Activated CD4-positive, alpha-beta memory T cell treated with anti-CD3 and anti-CD28 coated beads for 36 hours (primary cell): ENCODE measurements around the gene DCAF7. TPM values are rescaled to one million over a fixed set of nuclear protein-coding genes. Genes with fewer than 3 reads are reported as not detected.

Experiments
- CTCF ChIA-PET: fragments of 350-600 bp; sonication (Branson Sonifier 250); formaldehyde crosslinking; loops from one replicate; lab custom pipeline; 2021; ENCODE audit warnings: antibody characterized with exemption, inconsistent platforms; lab: Charles Lee
- POLR2A ChIA-PET: fragments of 350-600 bp; sonication (Branson Sonifier 250); formaldehyde crosslinking; loops from one replicate; lab custom pipeline; 2021; ENCODE audit warnings: antibody characterized with exemption; lab: Charles Lee
- DNase-seq: peaks from one replicate; pipeline ENCODE4 v3.0.0-alpha.2; 2020
- H3K27ac Mint-ChIP-seq: one replicate; pipeline ENCODE4 v1.8.0; 2021; ENCODE audit warnings: mixed read lengths
- H3K27me3 Mint-ChIP-seq: one replicate; pipeline ENCODE4 v1.8.0; 2021; ENCODE audit warnings: mixed read lengths
- H3K36me3 Mint-ChIP-seq: one replicate; pipeline ENCODE4 v1.8.0; 2021; ENCODE audit warnings: mixed read lengths
- H3K4me1 Mint-ChIP-seq: one replicate; pipeline ENCODE4 v1.8.0; 2021; ENCODE audit warnings: low read depth, mixed read lengths
- H3K4me3 Mint-ChIP-seq: one replicate; pipeline ENCODE4 v1.8.0; 2021; ENCODE audit warnings: mild to moderate bottlenecking, mixed read lengths
- H3K9me3 Mint-ChIP-seq: one replicate; pipeline ENCODE4 v1.8.0; 2021; ENCODE audit warnings: mixed read lengths
- intact Hi-C: fragments of 100-400 bp; cut with micrococcal nuclease; formaldehyde crosslinking; loops from one replicate; pipeline ENCODE4 v1.15.1; 2023
- total RNA-seq, 2 experiments: library from RNA; stranded (reverse); gene quantifications; one replicate each; pipeline ENCODE4 v1.2.3, GENCODE V29; 2021

Gene DCAF7
- total RNA-seq, 2 experiments from 2014 or later = 118 to 119 TPM

DNA sequence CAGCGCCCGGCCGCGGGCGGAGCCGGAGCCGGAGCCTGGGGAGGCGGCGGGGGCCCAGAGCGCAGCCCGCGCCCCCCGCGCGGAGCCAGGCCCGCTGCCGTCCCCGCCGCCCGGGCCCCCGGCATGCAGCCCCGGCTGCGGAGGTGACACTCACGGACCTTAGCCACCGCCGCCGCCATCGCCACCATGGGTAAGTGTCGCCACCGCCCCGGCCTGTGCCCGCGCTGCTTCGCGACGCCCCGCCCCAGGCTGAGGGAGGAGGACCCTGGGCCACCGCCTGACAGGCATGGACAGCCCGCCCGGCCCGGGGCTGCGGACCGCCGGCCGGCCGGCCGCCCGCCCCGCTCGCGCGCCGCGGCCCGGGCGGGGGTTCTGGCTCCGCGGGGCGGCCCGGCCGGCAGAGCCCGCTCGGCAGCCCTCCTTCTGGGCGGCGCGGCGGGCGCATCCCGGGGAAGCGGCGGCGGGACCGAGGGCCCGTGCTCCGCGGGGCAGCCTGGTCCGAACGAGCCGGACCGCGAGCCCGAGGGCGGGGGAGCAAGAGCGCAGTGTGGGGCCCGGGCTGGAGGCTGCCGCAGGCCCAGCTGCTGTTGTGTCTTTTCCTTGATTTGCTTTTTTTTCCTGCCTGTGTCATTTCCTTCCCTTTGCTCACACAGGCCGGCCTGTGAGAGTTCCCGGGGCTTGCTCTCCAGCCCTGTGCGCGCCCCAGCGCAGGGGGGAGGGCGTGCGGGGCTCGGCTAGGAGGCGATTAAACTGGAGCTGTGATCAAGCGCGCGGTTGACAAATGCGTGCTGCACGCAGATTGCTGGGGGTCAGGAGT is 72.5 kb downstream of the DCAF7 start:
- Mint-ChIP-seq H3K4me1 (peaks cover 38% of the 10 kb centered on the region), H3K9me3 (no peaks in the 10 kb centered on the region), H3K4me3 (peak overlapping the region; percentile 99), H3K27me3 (no peaks in the 10 kb centered on the region), H3K36me3 (peaks cover 2% of the 10 kb centered on the region), H3K27ac (peak overlapping the region; percentile 84)
- CTCF ChIA-PET = interaction anchor here (0.8 to 5.0 kb wide), 12 partner anchors 11 to 226 kb away, joined by 3 to 52 read pairs (median 4); partner anchors contain the start of genes ACE, CCDC47, DDX42 and TACO1
- DNase-seq = peak; percentile 74
- intact Hi-C loops = loop anchor here (1.0 to 10.0 kb wide), 8 partner anchors 11 to 658 kb away; partner anchors contain the start of genes DCAF7, DDX42, FTSJ3 and PSMC5
- POLR2A ChIA-PET = interaction anchor here (0.8 to 2.8 kb wide), 15 partner anchors 11 to 203 kb away, joined by 3 to 16 read pairs (median 4); partner anchors contain the start of genes CCDC47, DCAF7 and TACO1

DNA sequence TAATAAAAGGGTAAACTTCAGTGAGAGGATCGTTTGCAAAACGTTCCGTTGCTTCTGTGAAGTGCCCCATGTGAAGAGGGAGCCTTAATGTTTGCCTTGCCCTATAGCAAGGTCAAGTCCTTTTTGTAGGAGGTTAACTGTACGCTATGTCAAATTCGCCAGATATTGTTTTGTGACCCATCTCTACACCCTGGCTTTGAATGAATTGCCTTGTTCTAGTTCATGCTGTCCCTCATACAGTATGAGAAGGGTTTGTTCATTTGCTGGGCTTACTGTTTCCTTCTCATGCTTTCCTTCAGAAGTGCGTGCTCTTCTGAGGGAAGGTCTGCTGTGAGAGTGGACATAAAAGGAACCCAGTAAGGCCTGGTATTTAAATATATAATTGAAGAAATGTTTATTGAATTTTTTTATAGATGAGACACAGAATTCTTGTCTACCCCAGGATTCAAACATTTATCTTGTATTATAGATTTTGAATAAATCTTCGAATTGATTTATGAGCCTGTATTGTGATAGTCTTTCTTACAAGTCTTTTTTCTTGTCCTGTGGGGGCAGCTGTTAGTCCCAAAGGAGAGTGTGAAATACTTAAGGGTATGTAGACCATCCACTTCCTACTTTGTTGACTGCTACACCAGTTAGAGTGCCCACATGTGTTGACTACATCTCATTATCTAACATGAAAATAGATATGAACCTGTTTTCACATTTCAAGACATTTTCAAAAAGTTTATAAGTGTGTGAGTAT is 73.7 kb downstream of the DCAF7 start:
- ChIA-PET POLR2A (interaction anchor here (2.8 kb wide), 1 partner anchor 12 kb away, joined by 16 read pairs; no protein-coding TSS in a partner anchor), CTCF (interaction anchor here (1.1 to 5.0 kb wide), 4 partner anchors 12 to 199 kb away, joined by 5 to 52 read pairs (median 8); no protein-coding TSS in a partner anchor)
- Mint-ChIP-seq H3K4me1 (peaks cover 38% of the 10 kb centered on the region), H3K27ac (peak overlapping the region; percentile 84), H3K27me3 (no peaks in the 10 kb centered on the region), H3K4me3 (peak overlapping the region; percentile 99), H3K36me3 (peaks cover 2% of the 10 kb centered on the region), H3K9me3 (no peaks in the 10 kb centered on the region)
- intact Hi-C loops = loop anchor here (5.0 to 10.0 kb wide), 2 partner anchors 203 to 659 kb away; partner anchors contain the start of genes FTSJ3, PSMC5 and TANC2
- no peak for DNase-seq

DNA sequence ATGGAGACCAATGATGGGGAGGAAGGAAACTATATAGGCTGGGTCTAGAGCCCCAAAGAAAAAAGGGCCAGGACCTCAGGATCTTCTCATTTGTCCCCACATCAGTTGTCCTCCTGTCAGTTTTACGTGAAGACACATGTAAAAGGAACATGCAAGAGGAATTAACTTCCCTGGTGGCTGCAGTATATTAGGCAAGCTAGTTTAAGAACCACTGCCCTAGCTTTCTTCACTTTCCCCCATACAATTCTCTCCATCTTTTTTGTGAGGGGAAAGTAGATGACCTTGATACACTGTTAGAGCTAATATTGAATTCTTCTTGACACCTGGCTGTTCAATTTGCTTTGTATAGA is 74.2 kb downstream of the DCAF7 start:
- no peak overlapping the region for H3K4me3 Mint-ChIP-seq
- intact Hi-C loops = loop anchor here (5.0 to 10.0 kb wide), 2 partner anchors 203 to 660 kb away; partner anchors contain the start of genes FTSJ3, PSMC5 and TANC2
- no peak overlapping the region for H3K27ac Mint-ChIP-seq

DNA sequence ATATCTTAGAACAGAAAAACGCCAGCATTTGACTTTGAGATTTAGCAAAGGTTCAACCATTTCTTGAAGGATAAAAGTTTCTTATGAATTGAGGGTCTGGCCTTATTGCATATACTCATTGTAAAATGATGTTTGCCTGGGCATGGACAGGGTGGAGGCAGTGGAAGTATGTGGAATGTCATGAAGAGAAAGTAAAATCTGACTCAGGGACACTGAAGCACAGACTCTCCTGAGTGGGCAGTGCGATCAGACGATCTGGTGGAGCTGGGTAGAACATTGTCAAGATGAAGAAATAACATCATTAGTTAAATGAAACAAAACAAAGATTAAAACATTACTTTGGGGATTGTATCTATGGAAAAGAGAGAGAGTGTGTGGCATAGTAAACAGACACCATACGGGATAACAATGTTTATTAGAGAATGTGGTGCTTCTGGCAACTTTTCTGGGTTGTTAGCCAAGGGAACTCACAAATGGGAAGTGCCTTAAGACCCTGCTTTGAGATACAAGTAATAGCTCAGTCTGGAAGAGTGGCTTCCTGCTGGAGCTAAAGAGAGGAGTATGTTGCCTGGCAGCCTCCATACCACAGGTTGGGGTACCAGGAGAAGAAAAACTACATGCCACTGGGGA is 76.4 kb downstream of the DCAF7 start:
- ChIA-PET CTCF (interaction anchor here (0.6 to 2.2 kb wide), 7 partner anchors 10 to 220 kb away, joined by 3 to 9 read pairs (median 3); no protein-coding TSS in a partner anchor), POLR2A (interaction anchor here (0.6 to 0.8 kb wide), 3 partner anchors 72 to 149 kb away, joined by 3 to 4 read pairs (median 3); no protein-coding TSS in a partner anchor)
- Mint-ChIP-seq H3K36me3 (peaks cover 2% of the 10 kb centered on the region), H3K4me1 (peaks cover 37% of the 10 kb centered on the region), H3K9me3 (no peaks in the 10 kb centered on the region), H3K27ac (no peak overlapping the region), H3K4me3 (no peak overlapping the region), H3K27me3 (no peaks in the 10 kb centered on the region)
- intact Hi-C loops = loop anchor here (10.0 kb wide), 1 partner anchor 662 kb away; the partner anchor contains the start of gene TANC2
- DNase-seq = no peak

More for the DNA sequence above, 74.2 kb downstream of the DCAF7 start:
- no peak for DNase-seq
- ChIA-PET CTCF (interaction anchor here (1.0 to 2.2 kb wide), 4 partner anchors 13 to 199 kb away, joined by 3 to 9 read pairs (median 6); no protein-coding TSS in a partner anchor), POLR2A (interaction anchor here (1.2 kb wide), 1 partner anchor 15 kb away, joined by 3 read pairs; no protein-coding TSS in a partner anchor)
- H3K9me3 Mint-ChIP-seq = no peaks in the 10 kb centered on the region
- no peaks in the 10 kb centered on the region for H3K27me3 Mint-ChIP-seq
- peaks cover 38% of the 10 kb centered on the region for H3K4me1 Mint-ChIP-seq
- H3K36me3 Mint-ChIP-seq = peaks cover 2% of the 10 kb centered on the region

DNA sequence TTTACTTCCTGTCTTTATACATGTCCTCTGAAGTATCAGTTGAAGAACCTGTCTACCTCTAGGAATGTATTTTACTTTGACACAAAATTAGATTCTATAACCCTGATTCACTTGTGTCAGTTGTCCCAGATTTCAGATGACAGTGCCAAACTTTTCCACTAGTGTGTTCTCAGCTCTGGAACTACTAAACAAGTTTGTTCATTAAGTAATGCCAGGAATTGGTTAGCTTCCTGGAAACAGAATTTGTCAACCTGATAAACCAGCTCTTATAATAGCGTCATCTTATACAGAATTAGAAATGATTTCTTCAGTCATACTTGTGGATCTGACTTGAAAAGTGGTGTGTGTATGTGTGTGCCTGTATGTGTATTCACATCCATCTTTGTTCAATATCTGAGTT is 79.3 kb downstream of the DCAF7 start:
- Mint-ChIP-seq H3K9me3 (no peaks in the 10 kb centered on the region), H3K4me3 (no peak overlapping the region), H3K27ac (no peak overlapping the region), H3K4me1 (peaks cover 36% of the 10 kb centered on the region), H3K36me3 (no peaks in the 10 kb centered on the region), H3K27me3 (no peaks in the 10 kb centered on the region)
- intact Hi-C loops = loop anchor here (10.0 kb wide), 1 partner anchor 665 kb away; the partner anchor contains the start of gene TANC2
- DNase-seq = no peak
- CTCF ChIA-PET = interaction anchor here (0.6 to 1.2 kb wide), 4 partner anchors 18 to 204 kb away, joined by 3 read pairs; no protein-coding TSS in a partner anchor
- POLR2A ChIA-PET = no interaction called here

DNA sequence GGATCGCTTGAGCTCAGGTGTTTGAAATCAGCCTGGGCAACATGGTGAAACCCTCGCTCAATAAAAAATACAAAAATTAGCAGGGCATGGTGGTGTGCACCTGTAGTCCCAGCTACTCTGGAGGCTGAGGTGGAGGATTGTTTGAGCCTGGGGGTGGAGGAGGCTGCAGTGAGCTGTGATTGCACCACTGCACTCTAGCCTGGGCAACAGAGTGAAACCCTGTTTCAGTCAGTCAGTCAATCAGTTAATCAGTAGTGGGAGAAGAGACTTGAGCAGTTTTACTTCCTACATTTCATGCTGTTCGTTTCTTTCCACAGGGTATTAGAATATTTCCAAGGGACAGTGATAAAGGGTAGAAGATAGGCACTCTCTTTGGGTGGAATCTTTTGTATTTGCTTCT is 80.8 kb downstream of the DCAF7 start:
- no peak overlapping the region for H3K4me3 Mint-ChIP-seq
- intact Hi-C loops = no loop called here
- ChIA-PET CTCF (interaction anchor here (1.2 kb wide), 1 partner anchor 206 kb away, joined by 3 read pairs; no protein-coding TSS in a partner anchor), POLR2A (interaction anchor here (0.6 kb wide), 1 partner anchor 226 kb away, joined by 4 read pairs; no protein-coding TSS in a partner anchor)
- no peaks in the 10 kb centered on the region for H3K9me3 Mint-ChIP-seq
- DNase-seq = no peak
- peaks cover 23% of the 10 kb centered on the region for H3K4me1 Mint-ChIP-seq
- no peaks in the 10 kb centered on the region for H3K27me3 Mint-ChIP-seq
- H3K27ac Mint-ChIP-seq = no peak overlapping the region
- peaks cover 4% of the 10 kb centered on the region for H3K36me3 Mint-ChIP-seq

DNA sequence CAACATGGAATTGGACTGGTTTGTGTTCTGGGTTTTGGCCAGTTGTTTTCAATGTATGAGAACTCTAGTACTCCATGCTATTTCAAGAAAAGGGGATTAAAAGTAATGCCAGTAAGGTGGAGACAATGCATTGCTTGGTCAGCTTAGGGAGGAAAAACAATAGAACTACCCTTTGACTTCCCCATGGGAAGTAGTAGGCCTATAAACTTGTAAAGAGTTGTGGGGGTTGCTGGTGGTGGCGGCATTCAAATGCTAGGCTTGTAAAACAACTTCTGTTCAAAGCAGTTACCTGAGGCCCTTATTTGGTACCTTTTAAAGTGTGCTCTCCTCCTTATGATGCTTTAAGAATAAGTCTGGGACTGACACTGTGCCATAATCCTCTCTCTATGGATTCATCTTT is 81.3 kb downstream of the DCAF7 start:
- Mint-ChIP-seq H3K36me3 (peaks cover 8% of the 10 kb centered on the region), H3K27ac (no peak overlapping the region), H3K27me3 (no peaks in the 10 kb centered on the region), H3K4me1 (peaks cover 18% of the 10 kb centered on the region), H3K4me3 (no peak overlapping the region), H3K9me3 (no peaks in the 10 kb centered on the region)
- POLR2A ChIA-PET = no interaction called here
- CTCF ChIA-PET = no interaction called here
- intact Hi-C loops = no loop called here
- DNase-seq = no peak

DNA sequence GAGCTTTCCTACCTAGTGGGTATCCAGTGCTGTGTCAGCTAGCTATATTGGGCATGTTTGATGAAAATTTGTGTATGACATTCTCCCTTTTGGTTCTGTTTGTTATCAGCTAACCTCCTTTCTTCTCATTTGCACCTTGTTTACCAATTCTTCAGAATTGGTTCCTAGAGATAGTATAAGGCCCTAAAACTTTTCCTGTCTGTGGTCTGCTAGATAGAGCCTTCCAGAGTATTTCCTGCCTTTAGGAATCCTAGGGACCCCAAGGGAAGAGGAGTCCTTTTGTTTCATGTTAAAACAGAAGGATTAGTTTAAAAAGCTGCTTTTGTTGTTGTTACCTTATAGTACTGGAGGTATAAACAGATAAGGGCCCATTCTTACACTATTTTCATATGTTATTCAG is 83.5 kb downstream of the DCAF7 start:
- ChIA-PET POLR2A (interaction anchor here (0.7 kb wide), 1 partner anchor 226 kb away, joined by 5 read pairs; no protein-coding TSS in a partner anchor), CTCF (interaction anchor here (0.9 to 3.7 kb wide), 3 partner anchors 22 to 208 kb away, joined by 3 to 12 read pairs (median 11); no protein-coding TSS in a partner anchor)
- Mint-ChIP-seq H3K27me3 (no peaks in the 10 kb centered on the region), H3K27ac (peak overlapping the region; percentile 21), H3K4me1 (peaks cover 18% of the 10 kb centered on the region), H3K4me3 (no peak overlapping the region), H3K36me3 (peaks cover 9% of the 10 kb centered on the region), H3K9me3 (no peaks in the 10 kb centered on the region)
- no peak for DNase-seq
- intact Hi-C loops = no loop called here

DNA sequence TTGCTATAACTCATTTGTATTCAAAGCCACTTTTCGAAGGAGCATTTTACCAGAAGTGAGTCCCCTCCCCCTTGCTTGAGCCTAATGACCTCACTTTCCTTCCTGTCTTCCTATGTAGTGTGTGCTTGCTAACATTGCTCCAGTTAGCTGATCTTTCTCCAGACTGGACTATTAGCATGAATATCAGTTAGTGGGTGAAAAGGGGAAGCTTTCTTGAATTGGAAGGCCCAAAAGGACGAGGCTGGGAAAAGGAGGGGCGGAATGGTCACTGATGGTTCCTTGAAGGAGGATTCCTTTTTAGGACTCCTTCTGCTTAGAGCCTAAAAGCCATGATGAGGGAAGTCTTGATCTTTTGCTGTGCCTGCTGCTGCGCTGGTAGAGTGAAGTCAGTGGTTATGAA is 83.9 kb downstream of the DCAF7 start:
- H3K27me3 Mint-ChIP-seq = no peaks in the 10 kb centered on the region
- CTCF ChIA-PET = interaction anchor here (0.6 to 3.7 kb wide), 4 partner anchors 22 to 208 kb away, joined by 3 to 12 read pairs (median 7); no protein-coding TSS in a partner anchor
- DNase-seq = no peak
- H3K4me1 Mint-ChIP-seq = peaks cover 22% of the 10 kb centered on the region
- no peaks in the 10 kb centered on the region for H3K9me3 Mint-ChIP-seq
- POLR2A ChIA-PET = no interaction called here
- intact Hi-C loops = no loop called here
- H3K4me3 Mint-ChIP-seq = no peak overlapping the region
- no peak overlapping the region for H3K27ac Mint-ChIP-seq
- H3K36me3 Mint-ChIP-seq = peaks cover 9% of the 10 kb centered on the region

DNA sequence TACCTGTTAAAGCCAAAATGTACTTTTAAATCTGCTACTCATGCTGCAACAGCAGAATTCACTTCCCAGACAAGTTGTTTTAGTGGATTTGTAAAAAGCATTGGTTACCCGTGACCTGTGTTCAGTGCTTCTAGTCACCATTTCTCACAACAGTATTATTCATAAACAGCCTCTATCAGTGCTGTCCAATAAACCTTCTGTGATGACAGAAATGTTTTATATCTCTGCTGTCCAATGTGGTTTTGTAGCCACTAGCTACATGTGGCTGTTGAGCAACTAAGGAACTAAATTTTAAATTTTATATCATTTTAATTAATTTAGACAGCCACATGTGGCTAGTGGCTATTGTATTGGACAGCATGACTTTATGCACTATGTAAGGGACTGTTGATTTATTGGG is 84.5 kb downstream of the DCAF7 start:
- no peak for DNase-seq
- Mint-ChIP-seq H3K36me3 (peaks cover 9% of the 10 kb centered on the region), H3K4me1 (peaks cover 24% of the 10 kb centered on the region), H3K4me3 (no peak overlapping the region), H3K9me3 (no peaks in the 10 kb centered on the region), H3K27me3 (no peaks in the 10 kb centered on the region), H3K27ac (no peak overlapping the region)
- intact Hi-C loops = no loop called here
- CTCF ChIA-PET = interaction anchor here (0.6 to 3.7 kb wide), 3 partner anchors 23 to 209 kb away, joined by 3 to 12 read pairs (median 11); no protein-coding TSS in a partner anchor
- POLR2A ChIA-PET = no interaction called here

DNA sequence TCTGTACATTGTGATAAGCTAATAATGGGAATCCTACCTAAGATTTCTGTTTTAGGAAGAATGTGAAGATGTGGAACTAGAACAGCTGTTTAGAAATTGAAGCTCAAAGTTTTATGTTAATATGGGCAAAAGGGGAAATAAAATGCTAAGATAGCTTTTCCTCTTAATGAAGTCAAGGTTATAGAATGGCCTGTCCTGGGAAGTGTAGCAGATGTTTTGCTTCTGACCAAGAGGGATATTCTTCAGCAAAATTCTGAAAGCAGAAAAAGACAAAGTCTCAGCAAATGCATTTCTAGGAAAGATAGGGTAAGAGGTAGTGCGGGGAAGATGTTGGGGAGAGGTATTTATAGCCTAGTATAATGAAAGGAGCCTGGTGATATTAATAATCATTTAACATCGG is 85.0 kb downstream of the DCAF7 start:
- no peaks in the 10 kb centered on the region for H3K27me3 Mint-ChIP-seq
- no peak overlapping the region for H3K4me3 Mint-ChIP-seq
- no peak for DNase-seq
- H3K36me3 Mint-ChIP-seq = peaks cover 9% of the 10 kb centered on the region
- peaks cover 24% of the 10 kb centered on the region for H3K4me1 Mint-ChIP-seq
- H3K9me3 Mint-ChIP-seq = no peaks in the 10 kb centered on the region
- ChIA-PET POLR2A (no interaction called here), CTCF (interaction anchor here (2.6 to 3.7 kb wide), 2 partner anchors 23 to 209 kb away, joined by 11 to 12 read pairs; no protein-coding TSS in a partner anchor)
- H3K27ac Mint-ChIP-seq = no peak overlapping the region
- intact Hi-C loops = no loop called here
